Measurements from ENCODE around the gene SPRR2A. TPM values are rescaled to one million over a fixed set of nuclear protein-coding genes. Genes with fewer than 3 reads are reported as not detected.
"Not testable (repeated sequence)": the region's sequence is repeated elsewhere in the genome, so short reads cannot be mapped to it uniquely, and the experiment has no call there.

The SPRR2A gene
- total and polyA plus RNA-seq, 5 experiments from 2014 or later = not detected

DNA sequence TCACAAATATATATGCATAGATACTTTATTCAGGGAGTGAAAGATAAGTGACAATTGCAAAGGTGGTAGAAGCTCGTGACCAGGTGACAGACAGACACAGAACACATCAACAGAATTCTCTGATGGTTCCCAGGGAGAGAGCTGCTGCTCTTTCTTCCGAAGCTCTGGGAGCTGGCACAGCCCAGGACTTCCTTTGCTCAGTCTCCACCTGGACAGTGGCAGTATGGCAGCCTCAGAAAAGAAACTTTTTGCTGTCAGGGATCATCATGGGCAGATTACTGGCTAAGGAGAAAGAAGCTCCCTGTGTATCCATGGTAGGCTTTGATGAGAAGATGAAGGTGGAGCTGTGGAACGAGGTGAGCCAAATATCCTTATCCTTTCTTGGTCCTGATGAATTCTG, 1.2 kb downstream of the SPRR2A start:
- not testable (repeated sequence) for H3K36me3 Mint-ChIP-seq, H3K27ac Mint-ChIP-seq

DNA sequence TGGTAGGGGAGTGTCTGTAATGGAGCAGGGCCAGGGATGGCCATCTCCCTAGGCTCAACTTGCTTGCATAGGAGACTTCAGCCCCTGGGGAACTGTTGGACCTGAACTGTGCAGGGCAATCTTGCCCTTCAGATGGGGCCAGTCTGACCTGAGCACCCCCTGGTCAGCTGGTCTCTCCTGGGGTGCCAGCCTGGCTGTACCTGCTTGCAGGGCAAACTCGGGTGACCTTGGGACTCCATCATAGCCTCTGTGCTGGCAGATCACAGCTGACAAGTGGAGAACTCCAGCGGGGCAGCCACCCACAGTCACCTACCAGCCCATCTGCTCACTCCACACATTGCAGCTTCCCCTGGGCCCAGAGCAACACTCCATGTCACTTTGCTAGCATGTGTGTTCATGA, 8.1 kb downstream of the SPRR2A start:
- ATAC-seq (no peak), DNase-seq (no peak)
- Mint-ChIP-seq H3K4me1 (no peaks in the 10 kb centered on the region), H3K9me3 (peaks cover 0 to 11% (median 0%) of the 10 kb centered on the region in 9 donors), H3K4me3 (no peak overlapping the region), H3K27me3 (peaks cover 20 to 52% (median 40%) of the 10 kb centered on the region in 5 donors), H3K27ac (no peak overlapping the region), H3K36me3 (no peaks in the 10 kb centered on the region)
- POLR2A ChIA-PET = no interaction called here

More for the DNA sequence above, 1.2 kb downstream of the SPRR2A start:
- H3K4me1 Mint-ChIP-seq, POLR2A ChIA-PET, H3K4me3 Mint-ChIP-seq, ATAC-seq, DNase-seq: not testable (repeated sequence)
- Mint-ChIP-seq H3K27me3 (peaks cover 19 to 73% (median 37%) of the 10 kb centered on the region in 5 donors), H3K9me3 (peaks cover 0 to 11% (median 0%) of the 10 kb centered on the region in 9 donors)

DNA sequence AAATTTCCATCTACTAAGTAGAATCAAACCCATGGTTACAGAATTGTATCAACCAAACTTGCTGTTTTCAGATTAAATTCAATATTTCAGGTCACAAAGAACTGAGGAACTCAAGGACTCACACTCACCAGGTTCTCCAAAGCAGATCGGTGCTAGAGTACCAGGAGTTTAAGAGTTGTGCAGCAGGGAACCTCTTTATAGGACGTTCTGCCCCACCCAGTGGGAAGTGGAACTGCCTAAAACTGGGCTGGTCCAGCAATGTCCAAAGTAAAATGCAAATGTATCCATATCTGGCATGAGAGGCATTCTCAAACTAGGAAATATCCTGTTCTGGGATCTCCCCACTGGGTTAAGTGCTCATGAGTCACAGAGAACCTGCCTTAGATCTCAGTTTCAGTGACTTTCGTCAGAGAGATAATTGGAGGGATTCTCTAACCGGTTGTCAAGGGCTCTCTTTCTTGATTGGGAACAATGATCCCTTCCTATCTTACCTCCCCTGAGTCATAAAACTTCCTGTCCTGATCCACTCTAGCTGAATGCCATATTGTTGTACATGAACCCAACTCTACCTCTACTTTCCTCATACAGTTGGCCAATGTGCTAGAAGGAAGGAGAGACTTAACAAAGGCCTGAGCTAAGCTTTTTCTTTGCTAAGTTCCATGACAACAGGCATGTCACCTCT, 16.2 kb downstream of the SPRR2A start, which contains the start of gene SPRR2D:
Gene SPRR2D, minus strand, starts transcription at position 171 of the 682 bp plus-strand sequence. CDS start 774 bp downstream, outside the sequence.
- Mint-ChIP-seq H3K4me1 (no peaks in the 10 kb centered on the region), H3K9me3 (peaks cover 0 to 3% (median 0%) of the 10 kb centered on the region in 9 donors), H3K4me3 (no peak within 1 kb of the TSS), H3K36me3 (no peaks in the 10 kb centered on the region), H3K27ac (no peak within 1 kb of the TSS), H3K27me3 (peaks cover 28 to 50% (median 38%) of the 10 kb centered on the region in 5 donors)
- ATAC-seq (no peak), DNase-seq (no peak)
- POLR2A ChIA-PET = no interaction called here

DNA sequence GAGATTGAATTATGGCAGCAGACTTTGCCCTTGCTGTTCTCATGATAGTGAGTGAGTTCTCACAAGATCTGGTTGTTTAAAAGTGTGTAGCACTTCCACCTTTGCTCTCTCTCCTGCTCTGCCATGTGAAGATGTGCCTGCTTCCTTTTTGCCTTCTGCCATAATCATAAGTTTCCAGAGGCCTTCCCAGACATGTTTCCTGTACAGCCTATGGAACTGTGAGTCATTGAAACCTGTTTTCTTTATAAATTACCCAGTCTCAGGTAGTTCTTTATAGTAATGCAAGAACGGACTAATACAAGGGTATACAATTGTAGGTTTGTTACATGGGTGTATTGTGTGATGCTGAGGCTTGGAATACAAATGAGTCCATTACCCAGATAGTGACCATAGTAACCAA, 22.1 kb downstream of the SPRR2A start:
- no peak overlapping the region for H3K27ac Mint-ChIP-seq
- no peak for DNase-seq
- POLR2A ChIA-PET = no interaction called here
- H3K27me3 Mint-ChIP-seq = peaks cover 9 to 39% (median 21%) of the 10 kb centered on the region in 5 donors
- H3K4me1 Mint-ChIP-seq = peaks cover 0 to 3% (median 0%) of the 10 kb centered on the region in 4 donors
- H3K36me3 Mint-ChIP-seq = no peaks in the 10 kb centered on the region
- ATAC-seq = no peak
- peaks cover 0 to 3% (median 0%) of the 10 kb centered on the region in 9 donors for H3K9me3 Mint-ChIP-seq
- no peak overlapping the region for H3K4me3 Mint-ChIP-seq

DNA sequence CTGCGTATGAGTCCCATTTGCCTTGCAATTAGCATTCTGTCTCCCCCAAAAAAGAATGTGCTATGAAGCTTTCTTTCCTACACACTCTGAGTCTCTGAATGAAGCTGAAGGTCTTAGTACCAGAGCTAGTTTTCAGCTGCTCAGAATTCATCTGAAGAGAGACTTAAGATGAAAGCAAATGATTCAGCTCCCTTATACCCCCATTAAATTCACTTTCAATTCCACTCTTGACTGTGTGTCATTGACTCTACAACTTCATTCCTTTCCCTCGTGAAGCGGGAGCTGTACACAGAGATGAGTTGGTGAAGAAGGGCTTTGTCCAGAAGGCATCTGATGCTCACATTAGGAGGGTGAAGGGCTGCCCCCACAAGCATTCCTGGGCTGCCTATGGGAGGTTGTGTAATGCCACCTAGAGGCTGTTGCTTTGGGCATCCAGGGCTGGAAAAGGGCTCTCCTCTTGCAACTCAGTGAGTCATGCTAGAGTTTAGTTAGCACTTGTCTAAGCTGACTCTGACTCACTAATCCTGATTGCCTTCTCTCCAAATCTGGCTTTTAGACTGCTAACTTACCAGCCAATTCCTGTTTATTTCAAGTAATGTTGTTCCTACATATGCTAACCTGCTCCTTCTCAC, 24.5 kb downstream of the SPRR2A start:
- Mint-ChIP-seq H3K27ac (no peak overlapping the region), H3K27me3 (peaks cover 13 to 49% (median 28%) of the 10 kb centered on the region in 5 donors), H3K4me1 (peaks cover 0 to 3% (median 0%) of the 10 kb centered on the region in 4 donors), H3K9me3 (peaks cover 0 to 5% (median 0%) of the 10 kb centered on the region in 9 donors), H3K36me3 (peaks cover 0 to 4% (median 0%) of the 10 kb centered on the region in 3 donors), H3K4me3 (no peak overlapping the region)
- DNase-seq = no peak
- no peak for ATAC-seq
- POLR2A ChIA-PET = no interaction called here

DNA sequence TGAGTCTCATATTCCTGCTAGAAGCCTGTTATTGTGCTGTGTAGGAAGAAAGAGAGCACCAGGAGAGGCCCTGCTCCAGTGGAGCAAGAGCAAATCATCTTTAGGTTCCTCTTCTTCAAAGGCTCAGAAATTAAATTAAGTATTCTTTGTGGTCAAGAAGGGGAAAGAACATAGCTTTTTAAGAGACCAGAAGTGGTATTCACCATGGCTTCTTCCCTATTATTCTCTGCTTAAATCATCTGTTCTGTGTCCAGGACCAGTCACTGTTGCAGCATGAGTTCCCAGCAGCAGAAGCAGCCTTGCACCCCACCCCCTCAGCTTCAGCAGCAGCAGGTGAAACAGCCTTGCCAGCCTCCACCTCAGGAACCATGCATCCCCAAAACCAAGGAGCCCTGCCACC, 25.2 kb downstream of the SPRR2A start:
- POLR2A ChIA-PET = no interaction called here
- Mint-ChIP-seq H3K36me3 (peaks cover 0 to 4% (median 0%) of the 10 kb centered on the region in 3 donors), H3K27ac (no peak overlapping the region), H3K4me3 (no peak overlapping the region), H3K9me3 (peaks cover 0 to 5% (median 0%) of the 10 kb centered on the region in 9 donors), H3K4me1 (peaks cover 0 to 3% (median 0%) of the 10 kb centered on the region in 4 donors), H3K27me3 (peaks cover 13 to 45% (median 26%) of the 10 kb centered on the region in 5 donors)
- no peak for DNase-seq
- ATAC-seq = no peak

DNA sequence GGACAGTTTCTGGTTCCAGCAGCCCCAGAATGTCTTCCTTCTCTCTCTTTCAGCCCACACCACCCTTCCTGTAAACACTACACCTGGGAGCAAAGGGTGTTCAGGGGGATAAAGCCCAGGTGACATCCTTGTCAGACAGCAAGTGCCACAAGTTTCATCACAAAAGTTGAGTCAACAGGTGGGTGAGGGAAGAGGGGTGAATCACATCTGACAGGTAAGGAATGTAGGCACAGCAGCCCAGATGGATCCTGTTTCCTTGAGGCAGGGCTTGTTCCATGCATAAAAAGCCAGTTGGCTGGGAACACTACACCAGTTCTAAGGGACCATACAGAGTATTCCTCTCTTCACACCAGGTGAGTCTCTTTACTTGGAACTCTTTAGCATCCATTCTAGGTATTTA, 26.4 kb downstream of the SPRR2A start, which contains the start of gene SPRR1B:
Gene SPRR1B, plus strand, starts transcription at position 309 of the 400 bp plus-strand sequence. CDS start 1,143 bp downstream, outside the sequence.
- H3K4me3 Mint-ChIP-seq = no peak within 1 kb of the TSS
- DNase-seq (no peak), ATAC-seq (no peak)
- peak within 1 kb of the TSS in 1 of 10 donors; percentile 21 for H3K27ac Mint-ChIP-seq
- POLR2A ChIA-PET = no interaction called here
- peaks cover 0 to 3% (median 0%) of the 10 kb centered on the region in 4 donors for H3K4me1 Mint-ChIP-seq
- peaks cover 13 to 45% (median 24%) of the 10 kb centered on the region in 5 donors for H3K27me3 Mint-ChIP-seq
- peaks cover 0 to 5% (median 0%) of the 10 kb centered on the region in 9 donors for H3K9me3 Mint-ChIP-seq
- H3K36me3 Mint-ChIP-seq = peaks cover 0 to 4% (median 0%) of the 10 kb centered on the region in 3 donors

DNA sequence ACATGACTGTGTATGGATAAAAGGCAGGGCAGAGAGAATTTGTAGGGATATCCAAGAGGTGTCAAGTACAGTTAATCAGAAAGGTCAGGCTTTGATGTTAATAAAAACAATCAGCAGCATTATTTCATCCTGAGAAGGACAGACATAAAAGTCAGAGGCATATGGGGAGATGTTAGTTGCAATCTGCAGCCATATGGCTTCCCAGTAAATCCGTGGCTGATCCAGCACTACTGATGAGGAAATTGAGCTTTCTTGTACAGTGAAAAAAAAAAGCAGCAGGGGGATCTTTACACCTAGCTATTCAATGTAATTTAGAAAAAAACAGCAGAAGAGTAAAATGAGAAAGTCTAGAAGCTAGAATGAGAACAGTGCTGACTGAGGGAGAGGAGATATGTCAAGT, 28.5 kb downstream of the SPRR2A start:
- H3K4me1 Mint-ChIP-seq = peaks cover 0 to 3% (median 0%) of the 10 kb centered on the region in 4 donors
- peaks cover 13 to 63% (median 26%) of the 10 kb centered on the region in 5 donors for H3K27me3 Mint-ChIP-seq
- H3K36me3 Mint-ChIP-seq = peaks cover 0 to 4% (median 0%) of the 10 kb centered on the region in 3 donors
- DNase-seq (no peak), ATAC-seq (no peak)
- no peak overlapping the region for H3K4me3 Mint-ChIP-seq
- H3K27ac Mint-ChIP-seq = no peak overlapping the region
- POLR2A ChIA-PET = no interaction called here
- H3K9me3 Mint-ChIP-seq = peaks cover 0 to 5% (median 0%) of the 10 kb centered on the region in 9 donors

DNA sequence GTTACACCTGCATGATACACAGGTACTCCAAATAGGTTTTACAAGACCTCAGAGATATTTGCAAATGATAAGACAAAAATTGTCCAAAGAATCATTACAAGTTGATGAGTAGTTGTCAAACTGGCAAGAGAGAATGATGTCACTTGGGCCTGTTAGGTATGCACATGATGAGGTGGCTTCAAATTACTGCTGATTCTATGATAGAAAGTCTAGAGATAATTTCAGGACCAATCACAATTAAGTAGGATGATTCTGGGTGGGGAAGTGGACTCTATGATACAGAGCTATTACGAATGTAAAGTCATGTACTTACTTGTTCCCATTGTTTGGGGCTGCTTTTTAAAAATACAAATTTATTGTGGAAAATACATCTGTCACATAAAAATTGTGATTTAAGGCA, 31.5 kb downstream of the SPRR2A start:
- Mint-ChIP-seq H3K9me3 (peaks cover 0 to 5% (median 0%) of the 10 kb centered on the region in 9 donors), H3K27ac (no peak overlapping the region), H3K4me1 (peaks cover 0 to 2% (median 0%) of the 10 kb centered on the region in 4 donors), H3K27me3 (peaks cover 19 to 76% (median 27%) of the 10 kb centered on the region in 5 donors), H3K36me3 (peaks cover 0 to 4% (median 0%) of the 10 kb centered on the region in 3 donors), H3K4me3 (no peak overlapping the region)
- DNase-seq (no peak), ATAC-seq (no peak)
- POLR2A ChIA-PET = no interaction called here

DNA sequence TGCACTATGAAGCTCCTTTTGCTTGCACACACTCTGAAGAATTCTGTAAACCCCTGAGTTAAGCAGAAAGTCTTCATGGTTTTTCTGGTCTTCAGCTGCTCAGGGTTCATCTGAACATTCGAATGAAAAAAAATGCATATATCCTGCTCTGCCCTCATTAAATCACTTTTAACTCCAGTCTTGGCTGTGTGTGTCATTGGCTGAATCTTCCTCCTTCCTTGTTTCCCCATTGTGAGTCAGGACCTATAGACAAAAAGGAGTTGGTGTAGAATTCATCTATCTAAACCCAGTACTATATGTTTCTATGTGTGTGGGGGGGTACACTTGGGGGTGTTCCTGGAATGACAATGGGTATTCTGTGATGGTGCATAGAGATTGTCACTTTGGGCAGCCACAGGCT, 32.9 kb downstream of the SPRR2A start:
- H3K4me3 Mint-ChIP-seq = no peak overlapping the region
- POLR2A ChIA-PET = no interaction called here
- peaks cover 0 to 2% (median 0%) of the 10 kb centered on the region in 4 donors for H3K4me1 Mint-ChIP-seq
- peaks cover 0 to 5% (median 0%) of the 10 kb centered on the region in 9 donors for H3K9me3 Mint-ChIP-seq
- no peak for ATAC-seq
- DNase-seq = no peak
- H3K36me3 Mint-ChIP-seq = peaks cover 0 to 4% (median 0%) of the 10 kb centered on the region in 3 donors
- peaks cover 23 to 76% (median 37%) of the 10 kb centered on the region in 5 donors for H3K27me3 Mint-ChIP-seq
- H3K27ac Mint-ChIP-seq = no peak overlapping the region

DNA sequence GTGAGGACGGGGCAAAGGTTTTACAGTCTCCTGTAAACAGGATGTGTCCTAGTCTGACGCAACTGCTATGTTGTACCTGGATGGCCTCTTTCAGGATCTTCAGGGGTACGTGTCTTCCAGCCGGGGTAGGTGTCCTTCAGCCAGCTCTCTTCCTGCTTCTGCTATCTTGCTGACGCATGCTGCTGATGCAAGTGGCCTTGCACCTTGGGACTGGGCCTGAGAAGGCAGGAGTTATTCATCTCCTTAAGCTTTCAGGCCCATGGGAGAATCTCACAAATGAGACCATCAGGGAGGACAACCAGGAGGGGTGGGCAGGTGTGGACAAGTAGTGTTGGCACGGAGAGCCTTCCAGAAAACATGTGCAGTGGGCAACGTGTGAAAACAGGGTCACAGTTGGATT, 34.2 kb downstream of the SPRR2A start:
- H3K4me1 Mint-ChIP-seq = peaks cover 0 to 2% (median 0%) of the 10 kb centered on the region in 4 donors
- H3K27ac Mint-ChIP-seq = no peak overlapping the region
- H3K27me3 Mint-ChIP-seq = peaks cover 21 to 70% (median 37%) of the 10 kb centered on the region in 5 donors
- H3K36me3 Mint-ChIP-seq = no peaks in the 10 kb centered on the region
- no peak overlapping the region for H3K4me3 Mint-ChIP-seq
- no peak for ATAC-seq
- DNase-seq = no peak
- no peaks in the 10 kb centered on the region for H3K9me3 Mint-ChIP-seq
- POLR2A ChIA-PET = no interaction called here

DNA sequence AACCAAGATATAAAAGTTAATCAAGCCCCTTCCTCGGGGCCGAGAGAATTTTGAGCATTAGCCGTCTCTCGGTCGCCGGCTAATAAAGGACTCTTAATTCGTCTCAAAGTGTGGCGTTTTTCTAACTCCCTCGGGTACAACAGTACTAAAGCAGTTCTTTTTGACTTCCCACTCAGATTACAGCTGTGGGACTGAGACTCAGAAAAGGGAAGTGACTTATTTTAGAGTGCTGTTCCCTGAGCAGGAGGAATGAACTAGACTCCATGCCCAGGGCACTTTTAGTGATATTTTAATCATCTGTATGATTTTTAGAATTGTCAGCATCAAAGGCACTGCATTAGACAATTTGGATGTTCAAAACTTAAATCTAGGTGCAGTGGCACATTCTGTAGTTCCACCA, 35.0 kb downstream of the SPRR2A start:
- H3K27ac Mint-ChIP-seq, H3K36me3 Mint-ChIP-seq, H3K9me3 Mint-ChIP-seq, H3K4me1 Mint-ChIP-seq, ATAC-seq, DNase-seq, H3K4me3 Mint-ChIP-seq, POLR2A ChIA-PET: not testable (repeated sequence)
- peaks cover 21 to 73% (median 38%) of the 10 kb centered on the region in 5 donors for H3K27me3 Mint-ChIP-seq

DNA sequence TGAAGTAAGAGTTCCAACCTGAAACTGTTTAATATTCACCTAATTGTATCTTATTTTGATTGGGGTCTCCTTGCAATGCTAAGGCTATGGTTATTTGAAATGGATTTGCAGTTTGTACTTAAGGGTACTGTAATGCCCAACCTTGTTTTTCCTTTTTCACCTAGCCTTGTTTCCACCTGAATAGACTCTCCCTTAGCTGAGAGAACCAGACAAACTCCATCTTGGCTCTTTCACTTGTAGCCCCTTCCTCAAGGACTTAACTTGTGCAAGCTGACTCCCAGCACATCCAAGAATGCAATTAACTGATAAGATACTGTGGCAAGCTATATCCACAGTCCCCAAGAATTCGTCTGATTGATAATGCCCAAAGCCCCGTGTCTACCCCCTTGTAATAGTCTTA, 35.5 kb downstream of the SPRR2A start:
- H3K27ac Mint-ChIP-seq, H3K36me3 Mint-ChIP-seq, H3K4me1 Mint-ChIP-seq, DNase-seq, ATAC-seq, H3K4me3 Mint-ChIP-seq, H3K9me3 Mint-ChIP-seq, POLR2A ChIA-PET: not testable (repeated sequence)
- peaks cover 20 to 75% (median 38%) of the 10 kb centered on the region in 5 donors for H3K27me3 Mint-ChIP-seq
